ENCODE measurements around the gene NUP210L.
A peak's percentile ranks its signal among the peaks of the same experiment; 100 is the strongest.

Gene NUP210L

DNA sequence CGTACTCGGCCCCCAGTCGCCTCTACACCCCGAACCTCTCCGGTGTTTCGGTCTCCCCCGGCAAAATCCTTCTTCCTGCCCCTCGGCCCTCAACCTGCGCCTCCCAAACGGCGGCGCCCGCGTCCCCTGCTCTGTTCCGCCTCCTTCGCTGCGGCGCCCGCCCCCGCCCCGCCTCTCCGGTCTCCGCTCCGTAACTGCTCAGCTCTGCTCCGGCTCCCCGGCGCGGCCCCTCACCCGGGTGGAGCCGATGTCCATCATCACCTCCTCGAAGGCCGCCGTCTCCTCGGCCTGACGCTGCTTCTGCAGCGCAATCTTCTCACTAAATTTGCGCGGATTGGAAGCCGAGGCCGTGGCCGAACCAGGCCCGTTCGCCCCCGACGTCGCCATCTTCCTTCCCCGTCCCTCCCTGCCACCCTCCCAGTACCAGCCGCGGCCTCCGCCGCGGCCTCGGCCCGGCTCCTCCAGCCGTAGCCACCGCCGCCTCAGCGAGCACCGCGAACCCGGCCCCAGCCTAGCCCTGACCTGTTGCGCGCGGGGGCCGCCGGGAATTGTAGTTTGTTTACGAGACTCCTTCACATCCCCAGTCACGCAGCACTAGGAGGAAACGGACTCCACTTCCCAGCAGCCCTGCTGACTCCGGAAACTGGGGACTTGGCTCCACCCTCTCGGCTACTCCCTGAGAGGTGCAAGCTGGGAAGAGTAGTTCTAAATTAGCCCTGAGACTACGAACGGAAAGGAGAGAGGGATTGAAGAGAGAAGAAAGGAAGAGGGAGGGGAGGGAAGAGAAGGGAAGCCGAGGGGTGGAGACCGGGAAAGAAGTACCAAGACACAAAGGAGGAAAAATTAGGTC is 196.5 kb downstream of the NUP210L start, which contains the start of gene CRTC2 (continued):
- TF ChIP-seq, protein P1, sequence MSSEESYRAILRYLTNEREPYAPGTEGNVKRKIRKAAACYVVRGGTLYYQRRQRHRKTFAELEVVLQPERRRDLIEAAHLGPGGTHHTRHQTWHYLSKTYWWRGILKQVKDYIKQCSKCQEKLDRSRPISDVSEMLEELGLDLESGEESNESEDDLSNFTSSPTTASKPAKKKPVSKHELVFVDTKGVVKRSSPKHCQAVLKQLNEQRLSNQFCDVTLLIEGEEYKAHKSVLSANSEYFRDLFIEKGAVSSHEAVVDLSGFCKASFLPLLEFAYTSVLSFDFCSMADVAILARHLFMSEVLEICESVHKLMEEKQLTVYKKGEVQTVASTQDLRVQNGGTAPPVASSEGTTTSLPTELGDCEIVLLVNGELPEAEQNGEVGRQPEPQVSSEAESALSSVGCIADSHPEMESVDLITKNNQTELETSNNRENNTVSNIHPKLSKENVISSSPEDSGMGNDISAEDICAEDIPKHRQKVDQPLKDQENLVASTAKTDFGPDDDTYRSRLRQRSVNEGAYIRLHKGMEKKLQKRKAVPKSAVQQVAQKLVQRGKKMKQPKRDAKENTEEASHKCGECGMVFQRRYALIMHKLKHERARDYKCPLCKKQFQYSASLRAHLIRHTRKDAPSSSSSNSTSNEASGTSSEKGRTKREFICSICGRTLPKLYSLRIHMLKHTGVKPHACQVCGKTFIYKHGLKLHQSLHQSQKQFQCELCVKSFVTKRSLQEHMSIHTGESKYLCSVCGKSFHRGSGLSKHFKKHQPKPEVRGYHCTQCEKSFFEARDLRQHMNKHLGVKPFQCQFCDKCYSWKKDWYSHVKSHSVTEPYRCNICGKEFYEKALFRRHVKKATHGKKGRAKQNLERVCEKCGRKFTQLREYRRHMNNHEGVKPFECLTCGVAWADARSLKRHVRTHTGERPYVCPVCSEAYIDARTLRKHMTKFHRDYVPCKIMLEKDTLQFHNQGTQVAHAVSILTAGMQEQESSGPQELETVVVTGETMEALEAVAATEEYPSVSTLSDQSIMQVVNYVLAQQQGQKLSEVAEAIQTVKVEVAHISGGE (tag by site-specific recombination; conservative IDR thresholded peaks at IDR 0.05; ENCODE audit: low read depth), result peak; percentile 80
- TF ChIP-seq ZNF324 (tag by site-specific recombination; IDR thresholded peaks at IDR 0.05) (peak; percentile 87; the same call in 1 of the 2 replicates), ZBTB17 (tag by site-specific recombination; IDR thresholded peaks at IDR 0.05) (peak; percentile 98), KLF1 (tag by site-specific recombination; IDR thresholded peaks at IDR 0.05) (peak; percentile 84), ZFP69B (tag by site-specific recombination; IDR thresholded peaks at IDR 0.05) (peak; percentile 70; the same call in 1 of the 2 replicates), SP7 (tag by site-specific recombination; IDR thresholded peaks at IDR 0.05) (peak; percentile 67; the same call in 1 of the 2 replicates), YY2 (tag by site-specific recombination; IDR thresholded peaks at IDR 0.05) (peak; percentile 44), EGR2 (tag by site-specific recombination; IDR thresholded peaks at IDR 0.05; ENCODE audit: low read depth) (peak; percentile 92), SP2 (tag by site-specific recombination; IDR thresholded peaks at IDR 0.05) (peak; percentile 89), ZBTB7A (tag by site-specific recombination; IDR thresholded peaks at IDR 0.05; ENCODE audit: low read depth) (0 out of 2 replicates have a peak, but pooled peaks have one; percentile 41), ZXDB (tag by site-specific recombination; IDR thresholded peaks at IDR 0.05) (peak; percentile 89), ZNF670 (tag by site-specific recombination; IDR thresholded peaks at IDR 0.05; ENCODE audit: low read depth) (no peak), ZNF426 (tag by site-specific recombination; IDR thresholded peaks at IDR 0.05) (no peak), ZNF768 (tag by site-specific recombination; IDR thresholded peaks at IDR 0.05) (no peak), ZBTB48 (tag by site-specific recombination; IDR thresholded peaks at IDR 0.05) (peak; percentile 98), KLF7 (tag by site-specific recombination; IDR thresholded peaks at IDR 0.05; ENCODE audit: borderline replicate concordance) (peak; percentile 93), ZNF549 (tag by site-specific recombination; IDR thresholded peaks at IDR 0.05) (no peak), ZBTB1 (tag by site-specific recombination; IDR thresholded peaks at IDR 0.05) (no peak), ZSCAN23 (tag by site-specific recombination; IDR thresholded peaks at IDR 0.05) (0 out of 2 replicates have a peak, but pooled peaks have one; percentile 60), ZNF664 (tag by site-specific recombination; IDR thresholded peaks at IDR 0.05) (no peak), ZNF248 (tag by site-specific recombination; IDR thresholded peaks at IDR 0.05) (no peak), ZNF133 (tag by site-specific recombination; IDR thresholded peaks at IDR 0.05) (no peak)
- TF ChIP-seq, protein P2, sequence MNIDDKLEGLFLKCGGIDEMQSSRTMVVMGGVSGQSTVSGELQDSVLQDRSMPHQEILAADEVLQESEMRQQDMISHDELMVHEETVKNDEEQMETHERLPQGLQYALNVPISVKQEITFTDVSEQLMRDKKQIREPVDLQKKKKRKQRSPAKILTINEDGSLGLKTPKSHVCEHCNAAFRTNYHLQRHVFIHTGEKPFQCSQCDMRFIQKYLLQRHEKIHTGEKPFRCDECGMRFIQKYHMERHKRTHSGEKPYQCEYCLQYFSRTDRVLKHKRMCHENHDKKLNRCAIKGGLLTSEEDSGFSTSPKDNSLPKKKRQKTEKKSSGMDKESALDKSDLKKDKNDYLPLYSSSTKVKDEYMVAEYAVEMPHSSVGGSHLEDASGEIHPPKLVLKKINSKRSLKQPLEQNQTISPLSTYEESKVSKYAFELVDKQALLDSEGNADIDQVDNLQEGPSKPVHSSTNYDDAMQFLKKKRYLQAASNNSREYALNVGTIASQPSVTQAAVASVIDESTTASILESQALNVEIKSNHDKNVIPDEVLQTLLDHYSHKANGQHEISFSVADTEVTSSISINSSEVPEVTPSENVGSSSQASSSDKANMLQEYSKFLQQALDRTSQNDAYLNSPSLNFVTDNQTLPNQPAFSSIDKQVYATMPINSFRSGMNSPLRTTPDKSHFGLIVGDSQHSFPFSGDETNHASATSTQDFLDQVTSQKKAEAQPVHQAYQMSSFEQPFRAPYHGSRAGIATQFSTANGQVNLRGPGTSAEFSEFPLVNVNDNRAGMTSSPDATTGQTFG (tag by site-specific recombination; IDR thresholded peaks at IDR 0.05; ENCODE audit: borderline replicate concordance), result no peak
- TF ChIP-seq, protein P3, sequence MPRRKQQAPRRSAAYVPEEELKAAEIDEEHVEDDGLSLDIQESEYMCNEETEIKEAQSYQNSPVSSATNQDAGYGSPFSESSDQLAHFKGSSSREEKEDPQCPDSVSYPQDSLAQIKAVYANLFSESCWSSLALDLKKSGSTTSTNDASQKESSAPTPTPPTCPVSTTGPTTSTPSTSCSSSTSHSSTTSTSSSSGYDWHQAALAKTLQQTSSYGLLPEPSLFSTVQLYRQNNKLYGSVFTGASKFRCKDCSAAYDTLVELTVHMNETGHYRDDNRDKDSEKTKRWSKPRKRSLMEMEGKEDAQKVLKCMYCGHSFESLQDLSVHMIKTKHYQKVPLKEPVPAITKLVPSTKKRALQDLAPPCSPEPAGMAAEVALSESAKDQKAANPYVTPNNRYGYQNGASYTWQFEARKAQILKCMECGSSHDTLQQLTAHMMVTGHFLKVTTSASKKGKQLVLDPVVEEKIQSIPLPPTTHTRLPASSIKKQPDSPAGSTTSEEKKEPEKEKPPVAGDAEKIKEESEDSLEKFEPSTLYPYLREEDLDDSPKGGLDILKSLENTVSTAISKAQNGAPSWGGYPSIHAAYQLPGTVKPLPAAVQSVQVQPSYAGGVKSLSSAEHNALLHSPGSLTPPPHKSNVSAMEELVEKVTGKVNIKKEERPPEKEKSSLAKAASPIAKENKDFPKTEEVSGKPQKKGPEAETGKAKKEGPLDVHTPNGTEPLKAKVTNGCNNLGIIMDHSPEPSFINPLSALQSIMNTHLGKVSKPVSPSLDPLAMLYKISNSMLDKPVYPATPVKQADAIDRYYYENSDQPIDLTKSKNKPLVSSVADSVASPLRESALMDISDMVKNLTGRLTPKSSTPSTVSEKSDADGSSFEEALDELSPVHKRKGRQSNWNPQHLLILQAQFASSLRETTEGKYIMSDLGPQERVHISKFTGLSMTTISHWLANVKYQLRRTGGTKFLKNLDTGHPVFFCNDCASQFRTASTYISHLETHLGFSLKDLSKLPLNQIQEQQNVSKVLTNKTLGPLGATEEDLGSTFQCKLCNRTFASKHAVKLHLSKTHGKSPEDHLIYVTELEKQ (tag by site-specific recombination; IDR thresholded peaks at IDR 0.05; ENCODE audit: borderline replicate concordance), result peak; percentile 41; the same call in 1 of the 2 replicates
- TF ChIP-seq, protein P4, sequence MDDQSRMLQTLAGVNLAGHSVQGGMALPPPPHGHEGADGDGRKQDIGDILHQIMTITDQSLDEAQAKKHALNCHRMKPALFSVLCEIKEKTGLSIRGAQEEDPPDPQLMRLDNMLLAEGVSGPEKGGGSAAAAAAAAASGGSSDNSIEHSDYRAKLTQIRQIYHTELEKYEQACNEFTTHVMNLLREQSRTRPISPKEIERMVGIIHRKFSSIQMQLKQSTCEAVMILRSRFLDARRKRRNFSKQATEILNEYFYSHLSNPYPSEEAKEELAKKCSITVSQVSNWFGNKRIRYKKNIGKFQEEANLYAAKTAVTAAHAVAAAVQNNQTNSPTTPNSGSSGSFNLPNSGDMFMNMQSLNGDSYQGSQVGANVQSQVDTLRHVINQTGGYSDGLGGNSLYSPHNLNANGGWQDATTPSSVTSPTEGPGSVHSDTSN (CRISPR knock-in tag; IDR thresholded peaks at IDR 0.05), result peak; percentile 45; the same call in 1 of the 2 replicates
- TF ChIP-seq, protein P5, sequence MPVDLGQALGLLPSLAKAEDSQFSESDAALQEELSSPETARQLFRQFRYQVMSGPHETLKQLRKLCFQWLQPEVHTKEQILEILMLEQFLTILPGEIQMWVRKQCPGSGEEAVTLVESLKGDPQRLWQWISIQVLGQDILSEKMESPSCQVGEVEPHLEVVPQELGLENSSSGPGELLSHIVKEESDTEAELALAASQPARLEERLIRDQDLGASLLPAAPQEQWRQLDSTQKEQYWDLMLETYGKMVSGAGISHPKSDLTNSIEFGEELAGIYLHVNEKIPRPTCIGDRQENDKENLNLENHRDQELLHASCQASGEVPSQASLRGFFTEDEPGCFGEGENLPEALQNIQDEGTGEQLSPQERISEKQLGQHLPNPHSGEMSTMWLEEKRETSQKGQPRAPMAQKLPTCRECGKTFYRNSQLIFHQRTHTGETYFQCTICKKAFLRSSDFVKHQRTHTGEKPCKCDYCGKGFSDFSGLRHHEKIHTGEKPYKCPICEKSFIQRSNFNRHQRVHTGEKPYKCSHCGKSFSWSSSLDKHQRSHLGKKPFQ (tag by site-specific recombination; IDR thresholded peaks at IDR 0.05), result peak; percentile 45
